NCI-H82 treated with DMSO at 0.1 percent for 48 hours (cell line): ENCODE measurements around the gene ARPC1B.
"Not testable (repeated sequence)": the region's sequence is repeated elsewhere in the genome, so short reads cannot be mapped to it uniquely, and the experiment has no call there.

Experiments used
- DNase-seq: peaks from one replicate; lab custom pipeline; 2025; ENCODE audit not compliant: unreplicated experiment; lab: John Stamatoyannopoulos, UW

ARPC1B gene

DNA sequence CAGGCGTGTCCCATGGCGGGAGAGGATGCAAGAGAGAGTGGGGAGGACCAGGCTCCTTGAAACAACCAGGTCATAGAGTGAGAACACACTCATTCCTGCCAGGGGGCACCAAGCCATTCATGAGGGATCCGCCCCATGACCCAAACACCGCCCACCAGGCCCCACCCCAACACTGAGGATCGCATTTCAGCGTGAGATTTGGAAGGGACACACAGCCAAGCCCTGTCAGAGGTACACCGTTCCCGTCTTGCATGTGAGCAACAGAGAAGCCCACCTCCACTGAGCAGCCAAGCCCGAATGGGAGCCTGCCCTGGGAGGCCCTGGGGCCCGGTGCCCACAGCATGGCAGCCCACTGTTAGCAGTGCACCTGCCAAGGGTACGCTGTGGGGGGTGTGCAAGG is 7.9 kb upstream of the ARPC1B start:
- no peak for DNase-seq

DNA sequence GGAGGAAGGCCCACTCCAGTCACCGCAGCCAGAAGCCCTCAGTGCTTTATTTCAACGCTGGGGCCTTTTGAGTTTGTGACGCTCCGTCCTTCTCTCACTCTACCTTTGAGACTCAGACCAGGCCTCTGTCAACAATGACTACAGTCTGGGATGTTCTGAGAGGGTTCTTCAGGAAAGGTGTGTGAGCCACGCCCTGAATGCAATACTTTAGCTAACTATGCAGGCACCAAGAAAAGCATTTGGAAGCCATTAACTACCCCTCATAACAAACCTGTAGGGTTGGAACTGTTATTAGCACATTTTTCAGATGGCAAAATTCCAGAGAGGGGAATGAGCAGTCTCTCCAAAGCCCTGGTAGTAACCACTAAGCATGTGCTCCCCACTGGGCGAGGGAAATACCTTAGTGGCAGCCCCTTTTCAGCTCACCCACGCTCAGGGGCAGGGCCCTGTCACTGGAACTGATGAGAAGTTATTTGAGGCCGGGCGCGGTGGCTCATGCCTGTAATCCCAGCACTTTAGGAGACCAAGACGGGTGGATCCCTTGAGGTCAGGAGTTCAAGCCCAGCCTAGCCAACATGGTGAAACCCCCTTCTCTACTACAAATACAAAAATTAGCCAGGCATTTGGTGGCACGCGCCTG is 5.7 kb upstream of the ARPC1B start:
- no peak for DNase-seq

DNA sequence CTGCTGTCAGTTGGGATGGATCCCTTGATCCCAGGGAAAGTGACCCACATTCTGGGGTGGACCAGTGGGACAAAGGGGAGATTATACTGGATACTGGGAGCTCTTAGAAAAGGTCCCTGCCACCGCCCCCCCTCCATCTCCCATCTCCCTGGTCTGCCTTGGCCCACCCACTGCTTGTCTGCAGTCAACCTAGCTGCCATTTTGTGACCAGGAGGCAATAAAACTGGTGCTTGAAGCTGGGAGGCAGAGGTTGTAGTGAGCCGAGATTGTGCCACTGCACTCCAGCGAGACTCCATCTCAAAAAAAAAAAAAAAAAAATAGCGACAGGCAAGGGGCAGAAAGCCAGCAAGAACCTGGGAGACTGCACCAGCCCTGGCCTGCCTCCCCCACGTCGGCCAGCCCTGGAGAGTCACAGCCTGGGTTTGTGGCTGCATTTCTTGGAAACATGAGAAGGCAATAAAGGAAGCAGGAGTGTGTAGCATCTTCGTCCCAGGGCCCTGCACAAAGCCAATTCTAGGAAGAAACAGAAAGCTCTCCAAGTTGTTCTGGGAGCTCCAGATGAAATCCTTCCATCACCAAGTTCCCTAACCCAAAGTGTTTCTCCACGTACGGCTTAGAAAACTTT is 4.7 kb upstream of the ARPC1B start:
- no peak for DNase-seq

DNA sequence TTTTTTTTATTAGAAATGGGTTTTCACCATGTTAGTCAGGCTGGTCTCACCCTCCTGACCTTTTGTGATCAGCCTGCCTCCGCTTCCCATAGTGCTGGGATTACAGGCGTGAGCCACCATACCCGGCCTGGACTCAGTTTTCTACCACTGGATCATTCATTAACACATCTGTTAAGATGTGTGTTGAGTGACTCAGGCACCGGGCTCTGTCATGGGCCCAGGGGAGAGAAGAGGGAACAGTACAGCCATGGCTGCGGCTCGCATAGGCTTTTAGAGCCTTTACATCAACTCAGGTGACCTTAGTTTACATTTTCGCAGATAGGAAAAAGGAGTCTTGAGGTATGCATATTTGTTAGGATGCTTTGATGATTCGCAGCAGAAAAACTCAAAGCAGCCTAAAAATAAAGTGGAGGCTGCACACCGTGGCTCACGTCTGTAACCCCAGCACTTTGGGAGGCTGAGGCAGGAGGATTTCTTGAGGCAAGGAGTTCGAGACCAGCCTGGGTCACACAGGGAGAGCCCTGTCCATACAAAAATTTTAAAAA is 3.1 kb upstream of the ARPC1B start:
- no peak for DNase-seq

DNA sequence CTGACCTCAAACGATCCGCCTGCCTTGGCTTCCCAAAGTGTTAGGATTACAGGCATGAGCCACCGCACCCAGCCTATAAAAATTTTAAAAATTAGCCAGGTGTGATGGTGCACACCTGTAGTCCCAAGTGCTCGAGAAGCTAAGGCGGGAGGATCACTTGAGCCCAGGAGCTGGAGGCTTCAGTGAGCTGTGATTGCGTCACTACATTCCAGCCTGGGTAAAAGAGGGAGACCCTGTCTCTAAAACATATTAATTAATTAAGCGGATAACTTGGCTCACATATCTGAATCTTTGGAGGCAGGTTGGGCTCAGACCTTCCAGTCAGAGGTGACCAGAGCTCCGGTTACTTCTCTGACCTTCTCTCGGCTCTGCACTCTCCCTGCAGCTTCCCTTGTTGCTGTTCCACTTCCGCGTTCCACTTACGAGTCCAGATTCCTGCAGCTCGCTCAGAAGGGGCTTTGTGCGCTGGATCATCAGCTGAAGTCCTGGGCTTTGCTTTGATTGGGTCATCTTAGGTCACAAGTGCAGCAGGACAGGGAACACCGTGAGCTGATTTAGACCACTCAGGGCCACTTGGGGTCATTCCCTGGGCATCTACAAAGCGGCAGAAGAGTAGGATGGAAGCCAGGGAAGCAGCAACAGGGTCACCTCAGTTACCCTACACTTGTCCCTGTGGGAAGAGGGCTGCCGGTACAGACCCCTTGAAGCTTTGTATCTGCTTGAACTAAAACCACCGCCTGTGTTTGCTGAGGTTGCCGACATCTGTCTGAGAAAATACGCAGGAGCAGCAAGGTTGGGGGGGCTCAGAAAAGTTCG is 2.0 kb upstream of the ARPC1B start:
- no peak for DNase-seq

DNA sequence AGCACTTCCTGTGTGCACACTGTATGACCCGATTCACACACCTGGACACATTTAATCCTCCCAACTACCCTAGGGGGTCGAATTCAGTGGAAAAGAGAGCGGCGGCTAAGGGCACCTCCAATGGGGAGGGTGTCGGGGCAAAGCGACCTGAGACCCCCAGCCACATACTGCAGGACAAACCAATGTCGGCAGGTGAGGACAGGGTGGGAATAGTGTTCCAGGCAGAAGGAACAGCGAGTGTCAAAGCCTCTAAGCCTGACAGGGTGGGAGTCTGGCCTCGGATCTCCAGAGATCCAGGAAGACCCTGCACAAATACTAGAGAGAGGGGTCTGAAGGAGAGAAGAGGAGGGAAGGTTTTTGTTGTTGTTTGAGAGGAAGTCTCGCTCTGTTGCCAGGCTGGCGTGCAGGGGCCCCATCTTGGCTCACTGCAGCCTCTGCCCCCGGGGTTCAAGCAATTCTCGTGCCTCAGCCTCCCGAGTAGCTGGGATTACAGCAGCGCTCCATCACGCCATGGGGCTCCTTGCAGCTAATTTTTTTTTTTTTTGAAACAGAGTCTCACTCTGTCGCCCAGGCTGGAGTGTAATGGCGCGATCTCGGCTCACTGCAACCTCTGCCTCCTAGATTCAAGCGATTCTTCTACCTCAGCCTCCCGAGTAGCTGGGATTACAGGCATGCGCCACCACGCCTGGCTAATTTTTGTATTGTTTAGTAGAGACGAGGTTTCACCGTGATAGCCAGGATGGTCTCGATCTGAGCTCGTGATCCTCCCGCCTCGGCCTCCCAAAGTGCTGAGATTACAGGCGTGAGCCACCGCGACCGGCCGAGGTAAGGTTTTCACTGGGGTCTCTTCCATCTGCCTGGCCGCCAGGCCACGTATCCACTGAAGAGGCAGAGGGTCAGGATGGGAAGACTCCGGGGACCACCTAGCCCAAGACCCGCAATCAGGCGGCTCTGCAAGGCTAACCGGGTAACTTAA is 1.2 kb upstream of the ARPC1B start:
- DNase-seq = no peak

DNA sequence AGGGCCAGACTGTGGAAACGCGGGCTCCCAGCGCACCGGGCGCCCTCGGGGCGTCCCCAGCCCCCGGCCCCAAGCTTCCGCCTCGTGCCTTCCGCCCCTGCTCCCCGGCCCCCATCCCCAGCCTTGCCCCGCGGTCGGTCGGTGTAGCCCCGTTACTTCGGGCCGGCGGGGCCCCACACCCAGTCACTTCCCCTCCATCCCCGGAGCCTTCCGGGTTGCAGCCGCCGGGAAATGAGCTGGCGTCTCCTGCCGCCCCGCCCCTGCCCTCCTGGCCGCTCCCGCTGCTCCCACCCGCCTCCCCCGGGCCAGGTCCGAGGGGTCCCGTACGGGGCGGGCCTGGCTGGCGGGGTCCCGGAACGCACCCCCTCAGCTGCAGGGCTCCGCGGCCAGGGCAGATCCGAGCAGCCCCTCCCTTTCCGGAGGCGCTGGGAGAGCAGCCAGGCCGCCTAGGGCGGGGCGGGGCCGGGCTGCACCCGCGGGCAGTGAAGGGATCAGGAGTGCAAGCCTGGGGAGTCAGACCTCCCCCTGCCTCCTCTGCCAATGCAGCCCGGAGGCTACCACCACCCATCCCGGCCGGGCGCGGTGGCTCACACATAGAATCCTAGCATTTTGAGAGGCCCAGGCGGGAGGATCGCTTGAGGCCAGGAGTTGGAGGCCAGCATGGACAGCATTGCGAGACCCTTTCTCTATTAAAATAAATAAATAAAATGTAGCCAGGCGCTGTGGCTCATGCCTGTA is 709 bp downstream of the ARPC1B start:
- no peak for DNase-seq

DNA sequence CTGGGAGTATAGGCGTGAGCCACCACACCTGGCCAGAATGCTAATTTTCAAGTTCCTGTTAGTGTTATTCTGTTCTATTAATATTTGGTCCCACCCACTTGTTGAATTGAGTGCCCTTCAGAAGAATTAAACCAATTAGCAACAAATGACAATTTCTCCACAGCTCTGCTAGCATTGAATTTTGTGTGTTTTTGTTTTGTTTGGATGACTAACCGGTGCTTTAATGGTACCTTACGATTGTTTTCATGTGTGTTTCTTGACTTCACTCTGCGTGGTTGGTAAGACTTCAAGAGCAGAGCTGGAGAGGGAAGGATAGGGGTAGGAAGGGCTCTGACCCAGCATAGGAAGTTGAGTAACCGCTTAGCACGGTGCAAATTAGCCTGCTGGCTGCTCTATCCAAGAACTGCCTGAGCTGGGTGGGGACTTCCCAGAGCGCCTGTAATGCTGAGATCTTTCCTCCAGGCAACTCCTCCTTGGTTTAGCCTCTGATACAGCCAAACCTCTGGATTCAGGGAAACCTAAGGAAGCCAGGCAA is 4.6 kb downstream of the ARPC1B start:
- DNase-seq = no peak

DNA sequence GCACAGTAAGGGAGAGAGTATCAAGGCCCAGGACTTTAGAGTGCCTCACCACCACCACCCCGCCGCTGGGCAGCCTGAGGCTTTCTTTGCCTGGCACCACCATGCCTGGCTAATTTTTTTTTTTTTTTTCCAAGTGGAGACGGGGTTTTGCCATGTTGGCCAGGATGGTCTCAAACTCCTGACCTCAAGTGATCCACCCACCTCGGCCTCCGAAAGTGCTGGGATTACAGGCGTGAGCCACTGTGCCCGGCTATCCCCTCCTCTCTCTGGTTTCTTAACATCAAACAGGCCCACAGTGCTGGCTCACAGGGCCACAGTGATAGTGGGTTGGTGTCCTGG is 5.1 kb downstream of the ARPC1B start:
- not testable (repeated sequence) for DNase-seq

DNA sequence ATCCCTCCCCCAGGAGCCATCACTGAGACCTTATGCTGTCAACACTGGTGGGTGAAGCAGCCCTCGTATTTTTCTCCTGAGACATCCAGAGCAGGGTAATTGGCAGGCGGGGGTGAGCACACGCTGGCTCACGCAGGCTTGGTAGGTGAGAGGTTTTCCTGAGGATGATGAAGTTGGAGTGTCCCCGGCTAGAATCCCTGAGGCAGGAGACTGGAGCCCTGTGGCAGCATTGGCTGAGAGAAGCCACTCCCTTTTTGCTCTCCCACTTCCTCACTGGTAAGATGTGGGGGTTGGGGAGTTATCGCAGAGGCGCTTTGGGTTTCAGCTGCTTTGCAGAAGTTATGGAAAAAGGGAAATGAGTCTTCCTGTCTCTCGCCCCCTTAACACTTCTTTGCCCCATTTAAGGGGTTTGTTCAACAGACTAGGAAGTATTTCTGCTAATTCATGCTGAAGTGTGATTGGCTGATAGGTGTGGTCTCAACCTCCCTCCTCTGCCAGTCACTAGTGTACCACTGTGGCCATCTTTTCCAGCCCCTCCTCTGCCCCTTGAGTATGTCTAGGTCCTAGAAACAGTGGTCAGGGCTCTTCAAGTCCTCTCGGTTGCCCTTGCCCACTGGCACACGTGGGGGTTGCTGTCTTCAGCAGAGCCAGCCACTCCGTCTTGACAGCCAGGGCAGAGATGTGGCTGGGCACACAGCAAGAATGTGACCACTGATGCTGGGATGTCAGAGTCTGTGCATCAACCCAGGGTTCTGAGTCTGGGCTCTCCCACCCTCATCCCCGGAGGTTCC is 5.7 kb downstream of the ARPC1B start:
- DNase-seq = no peak

DNA sequence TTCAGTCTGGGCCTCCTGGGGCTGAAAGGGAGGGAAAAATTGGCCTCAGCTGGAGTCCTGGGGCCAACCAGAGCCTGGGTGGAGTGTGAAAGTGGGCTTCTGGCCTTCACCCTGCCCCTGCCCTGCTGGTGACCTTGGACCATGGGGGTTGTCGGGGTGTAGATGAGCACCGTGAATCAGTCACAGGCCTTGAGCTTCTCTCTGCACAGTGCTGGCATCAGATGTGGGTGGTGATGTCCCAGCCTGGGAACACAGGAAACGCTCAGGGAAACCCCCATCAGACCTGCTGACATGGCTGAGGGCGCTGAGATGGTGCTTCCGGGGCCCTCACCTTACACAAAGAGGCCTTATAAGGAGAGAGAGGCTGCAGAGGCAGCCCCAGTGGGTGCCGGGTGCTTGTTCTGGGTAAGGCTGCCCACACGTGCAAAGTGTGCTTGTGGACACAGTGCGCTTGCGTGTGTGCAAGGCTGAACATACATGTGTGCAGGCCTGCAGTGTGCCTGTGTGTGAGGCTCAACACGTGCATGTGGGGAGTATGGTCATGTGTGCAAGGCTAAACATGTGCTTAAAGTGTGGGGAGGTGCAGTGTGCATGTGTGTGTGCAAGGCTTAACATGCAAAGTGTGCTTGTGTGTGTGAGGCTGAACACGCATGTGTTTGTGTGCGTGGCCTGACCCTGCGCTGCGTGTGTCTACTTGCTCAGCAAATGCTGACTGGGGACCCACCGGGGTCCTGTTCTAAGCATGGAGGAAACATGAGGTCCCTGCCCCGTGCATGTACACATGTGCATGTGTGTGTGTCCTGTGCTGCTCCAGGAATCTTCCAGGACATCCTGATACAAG is 6.5 kb downstream of the ARPC1B start:
- no peak for DNase-seq

DNA sequence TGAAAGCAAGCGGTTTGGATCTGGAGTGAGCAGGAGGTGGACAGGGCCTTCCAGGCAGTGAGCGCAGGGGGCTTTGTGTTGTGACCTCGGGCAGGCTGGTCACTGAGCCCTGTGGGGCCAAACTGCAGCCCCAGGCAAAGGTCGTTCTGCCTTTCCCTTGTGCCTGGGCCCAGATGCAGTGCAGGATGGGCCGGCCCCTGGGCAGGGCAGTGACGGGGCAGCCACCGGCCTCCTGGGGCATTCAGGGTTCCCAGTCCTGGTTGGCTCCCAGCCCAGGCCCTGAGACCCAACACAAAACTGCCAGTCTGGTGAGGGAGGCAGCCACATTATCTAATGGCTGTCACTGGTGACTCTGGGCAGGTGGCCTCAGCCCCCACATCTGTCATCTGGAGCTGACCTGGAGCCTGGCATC is 7.1 kb downstream of the ARPC1B start:
- no peak for DNase-seq

DNA sequence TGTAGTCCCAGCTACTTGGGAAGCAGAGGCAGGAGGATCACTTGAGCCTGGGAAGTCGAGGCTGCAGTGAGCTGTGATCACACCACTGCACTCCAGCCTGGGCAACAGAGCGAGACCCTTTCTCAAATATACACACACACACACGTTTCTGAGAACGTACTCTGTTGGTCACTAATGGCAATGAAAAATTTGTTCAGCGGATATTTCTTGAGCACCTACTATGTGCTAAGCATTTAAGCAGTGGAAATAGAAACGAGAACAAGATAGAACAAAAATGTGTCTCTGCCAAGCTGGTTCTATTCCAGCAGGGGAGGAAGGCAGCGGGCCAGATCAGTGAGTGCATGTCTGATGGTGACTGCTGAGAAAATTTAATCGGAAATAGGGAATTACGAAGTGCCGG is 8.7 kb downstream of the ARPC1B start:
- no peak for DNase-seq

DNA sequence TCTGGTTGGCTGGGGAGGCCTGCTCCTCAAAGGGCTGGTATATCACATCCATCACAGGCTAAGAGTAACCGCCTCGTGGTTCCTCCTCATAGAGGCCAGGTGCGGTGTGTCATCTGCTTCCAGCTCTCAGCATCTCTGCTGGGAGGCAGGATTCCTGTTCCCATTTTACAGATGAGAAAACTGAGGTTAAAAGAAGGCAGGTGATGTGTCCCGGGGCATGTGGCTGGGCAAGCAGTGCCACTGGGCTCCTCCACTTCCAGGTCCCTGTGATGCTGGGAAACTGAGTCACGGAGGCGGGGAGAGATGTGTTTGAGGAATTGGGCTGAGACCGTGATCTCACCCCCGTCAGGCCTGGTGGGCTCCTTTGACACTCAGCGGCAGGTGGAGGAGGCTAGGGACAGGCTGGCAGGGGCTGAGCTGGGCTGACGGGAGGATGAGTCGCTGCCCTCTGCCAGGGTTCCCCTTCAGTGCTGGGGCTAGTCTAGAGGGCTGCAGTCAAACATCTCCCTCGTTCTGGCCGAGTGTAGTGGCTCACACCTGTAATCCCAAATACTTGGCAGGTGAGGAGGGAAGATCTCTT is 9.4 kb downstream of the ARPC1B start:
- DNase-seq = no peak

DNA sequence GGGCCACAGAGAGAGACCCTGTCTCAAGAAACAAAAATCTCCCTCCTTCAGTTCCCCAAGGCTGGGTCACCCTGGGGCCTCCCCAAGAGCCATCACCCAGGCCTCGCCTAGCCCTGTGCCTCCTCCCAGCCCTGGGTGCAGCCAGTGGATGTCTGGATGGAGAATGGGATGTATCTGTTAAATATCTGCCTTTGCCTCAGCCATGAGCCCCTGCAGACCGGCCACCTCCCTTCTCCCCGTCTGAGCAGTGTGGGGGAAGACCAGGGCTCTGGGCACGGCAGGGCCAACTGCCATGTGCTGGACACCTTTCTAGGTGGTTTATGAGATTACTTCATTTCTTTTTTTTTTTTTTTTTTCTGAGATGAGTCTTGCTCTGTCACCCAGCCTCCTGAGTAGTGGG is 10.0 kb downstream of the ARPC1B start:
- no peak for DNase-seq

DNA sequence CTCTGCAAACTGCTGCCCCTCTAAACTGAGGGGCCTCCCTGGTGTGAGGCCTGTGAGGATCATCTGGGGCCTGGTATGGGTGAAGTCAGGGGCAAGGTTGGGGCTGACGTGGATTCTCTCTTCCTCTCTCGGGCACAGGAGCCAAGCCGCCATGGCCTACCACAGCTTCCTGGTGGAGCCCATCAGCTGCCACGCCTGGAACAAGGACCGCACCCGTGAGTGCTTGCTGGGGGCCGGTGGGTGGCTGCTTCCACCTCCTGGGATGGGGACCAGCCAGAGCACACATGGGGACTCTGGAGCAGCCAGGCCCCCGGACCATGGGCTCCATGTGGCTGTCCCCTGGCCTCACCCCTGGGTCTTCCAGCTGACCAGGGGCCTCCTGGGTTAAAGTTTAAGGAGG is 11.0 kb downstream of the ARPC1B start:
- DNase-seq = no peak

DNA sequence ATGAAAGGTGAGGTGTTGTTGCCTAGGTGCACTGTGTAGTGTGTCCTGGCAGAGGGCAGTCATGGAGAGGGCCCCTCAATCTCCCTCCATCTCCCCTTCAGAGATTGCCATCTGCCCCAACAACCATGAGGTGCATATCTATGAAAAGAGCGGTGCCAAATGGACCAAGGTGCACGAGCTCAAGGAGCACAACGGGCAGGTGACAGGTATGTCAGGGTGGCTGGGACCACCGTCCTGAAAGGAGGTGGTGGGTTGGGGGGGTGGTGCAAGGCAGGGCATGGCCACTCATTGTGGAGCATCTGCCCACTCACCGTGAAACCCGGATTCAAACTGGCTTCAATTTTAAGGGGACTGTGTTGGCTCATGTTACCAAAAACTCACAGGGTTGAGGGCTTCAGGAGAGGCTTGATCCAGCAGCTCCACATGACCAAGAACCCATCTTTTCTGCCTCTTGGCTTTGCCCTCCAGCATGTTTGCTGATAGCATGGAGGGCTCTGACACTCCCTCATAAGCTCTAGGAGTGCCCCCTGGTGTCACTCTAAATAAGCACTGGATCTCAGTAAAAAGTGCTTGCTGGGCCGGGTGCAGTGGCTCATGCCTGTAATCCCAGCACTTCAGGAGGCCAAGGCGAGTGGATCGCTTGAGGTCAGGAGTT is 12.2 kb downstream of the ARPC1B start:
- DNase-seq = no peak
